ENCODE data around the gene FDPS. TPM values are rescaled to one million over a fixed set of nuclear protein-coding genes. Genes with fewer than 3 reads are reported as not detected.
A peak's percentile ranks its signal among the peaks of the same experiment; 100 is the strongest.

The FDPS gene
- total and polyA plus RNA-seq, 4 donors, result 176 to 370 (median 249) TPM

- Histone ChIP-seq H3K9me3 (ENCODE audit: control insufficient read depth in 4 of 4, low read length in 3 of 4) (no peaks in the 10 kb centered on the region), H3K4me1 (ENCODE audit: control insufficient read depth in 4 of 4, insufficient read depth in 4 of 4, low read length in 3 of 4) (peaks cover 0 to 28% (median 13%) of the 10 kb centered on the region in 4 donors), H3K9ac (ENCODE audit: low read depth in 1 of 2, low read length in 2 of 2) (no peak overlapping the region), H3K27ac (ENCODE audit: low read depth in 1 of 2, low read length in 2 of 2) (no peak overlapping the region), H3K4me3 (ENCODE audit: low read depth in 1 of 3, low read length in 3 of 3) (no peak overlapping the region), H3K36me3 (ENCODE audit: control insufficient read depth in 4 of 4, insufficient read depth in 3 of 4, low read depth in 1 of 4, low read length in 3 of 4) (peaks cover 0 to 37% (median 22%) of the 10 kb centered on the region in 4 donors), H3K27me3 (ENCODE audit: control insufficient read depth in 4 of 4, insufficient read depth in 4 of 4, low read length in 3 of 4) (no peaks in the 10 kb centered on the region)
- TF ChIP-seq MAX (IDR thresholded peaks at IDR 0.05) (no peak), TAF1 (conservative IDR thresholded peaks at IDR 0.05) (no peak), REST (IDR thresholded peaks at IDR 0.05) (no peak), EGR1 (IDR thresholded peaks at IDR 0.05; ENCODE audit: low read depth in 2 of 2) (no peak)
- WGBS, result 89% methylated on average over 3 of the region's 3 CpGs
- no peak for DNase-seq (ENCODE audit: low spot score)
These were observed 12.0 kb upstream of the FDPS start for GRCh38 chr1:155296661-155297060.

- 89% methylated on average over 7 of the region's 7 CpGs for whole genome bisulfite sequencing
- Histone ChIP-seq H3K36me3 (ENCODE audit: control insufficient read depth in 4 of 4, insufficient read depth in 3 of 4, low read depth in 1 of 4, low read length in 3 of 4) (peaks cover 0 to 33% (median 19%) of the 10 kb centered on the region in 4 donors), H3K9me3 (ENCODE audit: control insufficient read depth in 4 of 4, low read length in 3 of 4) (no peaks in the 10 kb centered on the region), H3K4me3 (ENCODE audit: low read depth in 1 of 3, low read length in 3 of 3) (no peak overlapping the region), H3K27me3 (ENCODE audit: control insufficient read depth in 4 of 4, insufficient read depth in 4 of 4, low read length in 3 of 4) (no peaks in the 10 kb centered on the region), H3K4me1 (ENCODE audit: control insufficient read depth in 4 of 4, insufficient read depth in 4 of 4, low read length in 3 of 4) (peaks cover 0 to 28% (median 13%) of the 10 kb centered on the region in 4 donors), H3K9ac (ENCODE audit: low read depth in 1 of 2, low read length in 2 of 2) (no peak overlapping the region), H3K27ac (ENCODE audit: low read depth in 1 of 2, low read length in 2 of 2) (no peak overlapping the region)
- TF ChIP-seq GABPA (IDR thresholded peaks at IDR 0.05 in 1 of 2, conservative IDR thresholded peaks at IDR 0.05 in 1 of 2) (no peak), YY1 (IDR thresholded peaks at IDR 0.05) (no peak)
- DNase-seq (ENCODE audit: low spot score), result no peak
These were observed 11.3 kb upstream of the FDPS start for GRCh38 chr1:155297384-155297783.

- TF ChIP-seq GABPA (IDR thresholded peaks at IDR 0.05 in 1 of 2, conservative IDR thresholded peaks at IDR 0.05 in 1 of 2) (no peak), HNF4G (IDR thresholded peaks at IDR 0.05) (no peak), MAX (IDR thresholded peaks at IDR 0.05) (no peak)
- peak overlapping the region; percentile 59 to 88 for H3K27ac ChIP-seq (ENCODE audit: low read depth in 1 of 2, low read length in 2 of 2)
- H3K36me3 ChIP-seq (ENCODE audit: control insufficient read depth in 4 of 4, insufficient read depth in 3 of 4, low read depth in 1 of 4, low read length in 3 of 4), result peaks cover 0 to 11% (median 5%) of the 10 kb centered on the region in 4 donors
- H3K9ac ChIP-seq (ENCODE audit: low read depth in 1 of 2, low read length in 2 of 2), result no peak overlapping the region
- no peaks in the 10 kb centered on the region for H3K9me3 ChIP-seq (ENCODE audit: control insufficient read depth in 4 of 4, low read length in 3 of 4)
- H3K27me3 ChIP-seq (ENCODE audit: control insufficient read depth in 4 of 4, insufficient read depth in 4 of 4, low read length in 3 of 4), result no peaks in the 10 kb centered on the region
- H3K4me3 ChIP-seq (ENCODE audit: low read depth in 1 of 3, low read length in 3 of 3), result peak overlapping the region in 2 of 3 donors; percentile 50 to 56
- H3K4me1 ChIP-seq (ENCODE audit: control insufficient read depth in 4 of 4, insufficient read depth in 4 of 4, low read length in 3 of 4), result peaks cover under 1 to 24% (median 13%) of the 10 kb centered on the region in 4 donors
- DNase-seq (ENCODE audit: low spot score), result no peak
- 46% methylated on average over 8 of the region's 8 CpGs for WGBS
These were observed 8.6 kb upstream of the FDPS start for GRCh38 chr1:155300024-155300423.
